GM12878 (cell line): ENCODE data around the gene AFF1. TPM values are rescaled to one million over a fixed set of nuclear protein-coding genes. Genes with fewer than 3 reads are reported as not detected.
A peak's percentile ranks its signal among the peaks of the same experiment; 100 is the strongest.

Experiments
- BCL3 ChIP-seq: IDR thresholded peaks from 2 replicates; pipeline ENCODE4 v1.6.1; 2011; ENCODE audit warnings: borderline replicate concordance, low read depth, mild to moderate bottlenecking, moderate library complexity, low read length; ENCODE audit not compliant: insufficient read depth, poor library complexity, severe bottlenecking
- CEBPZ ChIP-seq: fragments of 150-350 bp; IDR thresholded peaks from 2 replicates; pipeline ENCODE4 v1.6.1; 2016; ENCODE audit warnings: low read depth, low read length
- CHD1 ChIP-seq: IDR thresholded peaks from 2 replicates; pipeline ENCODE4 v1.6.1; 2012; ENCODE audit warnings: low read depth, low read length, improper control_type of control experiment
- CHD2 ChIP-seq: IDR thresholded peaks from 2 replicates; pipeline ENCODE4 v1.6.1; 2011; ENCODE audit warnings: low read depth, low read length, improper control_type of control experiment, borderline replicate concordance
- ESRRA ChIP-seq: IDR thresholded peaks from 2 replicates; pipeline ENCODE4 v1.6.1; 2012; ENCODE audit warnings: mild to moderate bottlenecking, low read length, improper control_type of control experiment
- GATAD2B ChIP-seq: fragments of 450-650 bp; conservative IDR thresholded peaks from 2 replicates; pipeline ENCODE4 v1.6.1; 2017; ENCODE audit warnings: low read depth, mild to moderate bottlenecking, moderate library complexity
- HCFC1 ChIP-seq: fragments of 150-350 bp; IDR thresholded peaks from 2 replicates; pipeline ENCODE4 v1.6.1; 2014; ENCODE audit warnings: low read length
- IRF4 ChIP-seq: IDR thresholded peaks from 2 replicates; pipeline ENCODE4 v1.6.1; 2011; ENCODE audit warnings: low read depth, low read length
- MAX ChIP-seq: IDR thresholded peaks from 2 replicates; pipeline ENCODE4 v1.6.1; 2012; ENCODE audit warnings: low read depth, low read length, improper control_type of control experiment
- NR2F1 ChIP-seq: fragments of 450-650 bp; conservative IDR thresholded peaks from 2 replicates; pipeline ENCODE4 v1.6.1; 2017; ENCODE audit warnings: mild to moderate bottlenecking
- RELA ChIP-seq: fragments of 450-650 bp; IDR thresholded peaks from 2 replicates; pipeline ENCODE4 v1.8.0; 2014; ENCODE audit warnings: borderline replicate concordance; ENCODE audit not compliant: partially characterized antibody
- SMARCA5 ChIP-seq: fragments of 450-650 bp; IDR thresholded peaks from 2 replicates; pipeline ENCODE4 v1.6.1; 2017; ENCODE audit warnings: mild to moderate bottlenecking
- SREBF2 ChIP-seq: IDR thresholded peaks from 2 replicates; pipeline ENCODE4 v1.6.1; 2012; ENCODE audit warnings: mild to moderate bottlenecking, low read length
- SUPT20H ChIP-seq: IDR thresholded peaks from 2 replicates; pipeline ENCODE4 v1.6.1; 2011; ENCODE audit warnings: low read depth, mild to moderate bottlenecking, low read length, moderate library complexity, borderline replicate concordance; ENCODE audit not compliant: control insufficient read depth
- USF2 ChIP-seq: IDR thresholded peaks from 2 replicates; pipeline ENCODE4 v1.6.1; 2011; ENCODE audit warnings: low read depth, low read length, improper control_type of control experiment, borderline replicate concordance
- ZNF207 ChIP-seq: fragments of 450-650 bp; IDR thresholded peaks from 2 replicates; pipeline ENCODE4 v1.6.1; 2014; ENCODE audit warnings: antibody characterized with exemption, mild to moderate bottlenecking, borderline replicate concordance
- polyA plus RNA-seq, 11 experiments: library from polyadenylated mRNA; depleted of rRNA in 4 of 11; unstranded in 6 of 11; stranded (reverse) in 5 of 11; fragments of >200 nt; fragmentation: Nextera tagmentation in 4 of 11; fragmentation: Illumina TruSeq in 1 of 11; extraction: Ambion mirVana in 4 of 11; extraction: Trizol in 1 of 11; gene quantifications; 1 replicate in 1 of 11; 2 replicates in 10 of 11; pipeline versions ENCODE4 v1.2.1 to v1.2.3, GENCODE V29; 2011 to 2016; ENCODE audit warnings: inconsistent platforms in 2 of 11, missing spikeins in 2 of 11, low read depth in 1 of 11
- total RNA-seq, 4 experiments: library from RNA; depleted of rRNA in 3 of 4; stranded (reverse); fragments of >200 nt in 3 of 4; fragmentation: Illumina TruSeq in 1 of 4; extraction: Trizol in 1 of 4; gene quantifications; 2 replicates each; pipeline versions ENCODE4 v1.2.1 to v1.2.3, GENCODE V29; 2013 to 2021
- TF ChIP-seq, protein P1 (sequence below): IDR thresholded peaks from 2 replicates; pipeline ENCODE4 v1.6.1; 2012; ENCODE audit warnings: mild to moderate bottlenecking, low read depth, low read length

The AFF1 gene
- total and polyA plus RNA-seq, 10 of the 15 experiments (the other 5 are each of a cell fraction or from before 2014, with no cell fraction given) = 3.5 to 56.1 (median 21.5) TPM

- TF ChIP-seq SUPT20H (no peak), HCFC1 (no peak), SMARCA5 (peak; percentile 76; the same call in 1 of the 2 replicates), GATAD2B (no peak), MAX (no peak), ZNF207 (no peak), NR2F1 (no peak), CHD1 (no peak), ESRRA (no peak), USF2 (no peak), RELA (no peak), CHD2 (no peak), BCL3 (no peak), CEBPZ (no peak), SREBF2 (no peak), IRF4 (0 out of 2 replicates have a peak, but pooled peaks have one; percentile 58)
- TF ChIP-seq, protein P1, sequence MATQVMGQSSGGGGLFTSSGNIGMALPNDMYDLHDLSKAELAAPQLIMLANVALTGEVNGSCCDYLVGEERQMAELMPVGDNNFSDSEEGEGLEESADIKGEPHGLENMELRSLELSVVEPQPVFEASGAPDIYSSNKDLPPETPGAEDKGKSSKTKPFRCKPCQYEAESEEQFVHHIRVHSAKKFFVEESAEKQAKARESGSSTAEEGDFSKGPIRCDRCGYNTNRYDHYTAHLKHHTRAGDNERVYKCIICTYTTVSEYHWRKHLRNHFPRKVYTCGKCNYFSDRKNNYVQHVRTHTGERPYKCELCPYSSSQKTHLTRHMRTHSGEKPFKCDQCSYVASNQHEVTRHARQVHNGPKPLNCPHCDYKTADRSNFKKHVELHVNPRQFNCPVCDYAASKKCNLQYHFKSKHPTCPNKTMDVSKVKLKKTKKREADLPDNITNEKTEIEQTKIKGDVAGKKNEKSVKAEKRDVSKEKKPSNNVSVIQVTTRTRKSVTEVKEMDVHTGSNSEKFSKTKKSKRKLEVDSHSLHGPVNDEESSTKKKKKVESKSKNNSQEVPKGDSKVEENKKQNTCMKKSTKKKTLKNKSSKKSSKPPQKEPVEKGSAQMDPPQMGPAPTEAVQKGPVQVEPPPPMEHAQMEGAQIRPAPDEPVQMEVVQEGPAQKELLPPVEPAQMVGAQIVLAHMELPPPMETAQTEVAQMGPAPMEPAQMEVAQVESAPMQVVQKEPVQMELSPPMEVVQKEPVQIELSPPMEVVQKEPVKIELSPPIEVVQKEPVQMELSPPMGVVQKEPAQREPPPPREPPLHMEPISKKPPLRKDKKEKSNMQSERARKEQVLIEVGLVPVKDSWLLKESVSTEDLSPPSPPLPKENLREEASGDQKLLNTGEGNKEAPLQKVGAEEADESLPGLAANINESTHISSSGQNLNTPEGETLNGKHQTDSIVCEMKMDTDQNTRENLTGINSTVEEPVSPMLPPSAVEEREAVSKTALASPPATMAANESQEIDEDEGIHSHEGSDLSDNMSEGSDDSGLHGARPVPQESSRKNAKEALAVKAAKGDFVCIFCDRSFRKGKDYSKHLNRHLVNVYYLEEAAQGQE = no peak
Observed at GRCh38 chr4:86977621-86978184, 42.9 kb downstream of the AFF1 start (continued).
